Mucosa of rectum (tissue), 2 donors: Measurements from ENCODE around the gene RGS3.

Experiments
- H3K27ac ChIP-seq, 2 donors: one replicate each; pipeline ENCODE4 v1.7.0; 2013; ENCODE audit warnings: inconsistent platforms in 2 of 2, low read depth in 2 of 2, low read length in 2 of 2
- H3K27me3 ChIP-seq, 2 donors: one replicate each; pipeline ENCODE4 v1.7.0; 2013; ENCODE audit warnings: low read length in 2 of 2; ENCODE audit not compliant: control insufficient read depth in 2 of 2, insufficient read depth in 2 of 2
- H3K36me3 ChIP-seq, 2 donors: one replicate each; pipeline ENCODE4 v1.7.0; 2013; ENCODE audit warnings: low read length in 2 of 2; ENCODE audit not compliant: control insufficient read depth in 2 of 2, insufficient read depth in 2 of 2
- H3K4me1 ChIP-seq, 2 donors: one replicate each; pipeline ENCODE4 v1.7.0; 2013; ENCODE audit warnings: low read length in 2 of 2, mild to moderate bottlenecking in 1 of 2; ENCODE audit not compliant: control insufficient read depth in 2 of 2, insufficient read depth in 2 of 2
- H3K4me3 ChIP-seq, 2 donors: one replicate each; pipeline ENCODE4 v1.7.0; 2013; ENCODE audit warnings: low read length in 2 of 2
- H3K9ac ChIP-seq, 2 donors: one replicate each; pipeline ENCODE4 v1.7.0; 2013; ENCODE audit warnings: low read length in 2 of 2, low read depth in 1 of 2, mild to moderate bottlenecking in 1 of 2
- H3K9me3 ChIP-seq, 2 donors: one replicate each; pipeline ENCODE4 v1.7.0; 2013; ENCODE audit warnings: low read length in 2 of 2; ENCODE audit not compliant: control insufficient read depth in 2 of 2
- donor health status: healthy.
- donor health status: Normal muscosa, but diverticular disease.

The RGS3 gene

GRCh38 chr9:113573046-113573958 lies 109.8 kb downstream of the RGS3 start:
- no peaks in the 10 kb centered on the region for H3K36me3 ChIP-seq
- H3K9ac ChIP-seq = no peak overlapping the region
- H3K4me3 ChIP-seq = no peak overlapping the region
- no peaks in the 10 kb centered on the region for H3K27me3 ChIP-seq
- H3K4me1 ChIP-seq = peaks cover 5 to 10% of the 10 kb centered on the region in 2 donors
- H3K9me3 ChIP-seq = no peaks in the 10 kb centered on the region
- no peak overlapping the region for H3K27ac ChIP-seq

- H3K4me1 ChIP-seq = peaks cover 12 to 14% of the 10 kb centered on the region in 2 donors
- no peak overlapping the region for H3K9ac ChIP-seq
These were observed 110.4 kb downstream of the RGS3 start for GRCh38 chr9:113573959-113574352.

GRCh38 chr9:113574441-113575262 lies 111.1 kb downstream of the RGS3 start:
- Histone ChIP-seq H3K27ac (no peak overlapping the region), H3K4me3 (no peak overlapping the region), H3K27me3 (no peaks in the 10 kb centered on the region), H3K36me3 (peaks cover 0 to 1% of the 10 kb centered on the region in 2 donors), H3K9ac (no peak overlapping the region), H3K9me3 (no peaks in the 10 kb centered on the region), H3K4me1 (peaks cover 17 to 19% of the 10 kb centered on the region in 2 donors)

More at GRCh38 chr9:113573959-113574352, 110.4 kb downstream of the RGS3 start:
- Histone ChIP-seq H3K27me3 (no peaks in the 10 kb centered on the region), H3K36me3 (no peaks in the 10 kb centered on the region), H3K9me3 (no peaks in the 10 kb centered on the region), H3K27ac (no peak overlapping the region), H3K4me3 (no peak overlapping the region)

- Histone ChIP-seq H3K36me3 (peaks cover 0 to 2% of the 10 kb centered on the region in 2 donors), H3K4me3 (no peak overlapping the region), H3K9me3 (no peaks in the 10 kb centered on the region), H3K9ac (no peak overlapping the region), H3K27ac (peak overlapping the region; percentile 6 to 50), H3K4me1 (peaks cover 42 to 44% of the 10 kb centered on the region in 2 donors), H3K27me3 (no peaks in the 10 kb centered on the region)
These were observed 114.2 kb downstream of the RGS3 start for GRCh38 chr9:113577525-113578261.

GRCh38 chr9:113578279-113578865 lies 114.8 kb downstream of the RGS3 start:
- Histone ChIP-seq H3K27me3 (no peaks in the 10 kb centered on the region), H3K4me1 (peaks cover 42 to 44% of the 10 kb centered on the region in 2 donors), H3K9ac (peak overlapping the region in 1 of 2 donors; percentile 3), H3K36me3 (peaks cover under 1 to 4% of the 10 kb centered on the region in 2 donors), H3K9me3 (no peaks in the 10 kb centered on the region), H3K27ac (peak overlapping the region; percentile 6 to 77), H3K4me3 (no peak overlapping the region)

GRCh38 chr9:113578882-113579282 lies 115.4 kb downstream of the RGS3 start:
- H3K36me3 ChIP-seq = peaks cover 6 to 9% of the 10 kb centered on the region in 2 donors
- H3K27ac ChIP-seq = peak overlapping the region; percentile 46 to 77
- H3K4me1 ChIP-seq = peaks cover 42 to 44% of the 10 kb centered on the region in 2 donors
- no peaks in the 10 kb centered on the region for H3K27me3 ChIP-seq
- peak overlapping the region in 1 of 2 donors; percentile 3 for H3K9ac ChIP-seq
- H3K4me3 ChIP-seq = no peak overlapping the region
- no peaks in the 10 kb centered on the region for H3K9me3 ChIP-seq

- H3K4me3 ChIP-seq = peak overlapping the region in 1 of 2 donors; percentile 22
- no peaks in the 10 kb centered on the region for H3K27me3 ChIP-seq
- peaks cover 42 to 44% of the 10 kb centered on the region in 2 donors for H3K4me1 ChIP-seq
- H3K9me3 ChIP-seq = no peaks in the 10 kb centered on the region
- peak overlapping the region; percentile 3 to 44 for H3K9ac ChIP-seq
- peak overlapping the region; percentile 46 to 77 for H3K27ac ChIP-seq
- H3K36me3 ChIP-seq = peaks cover 12 to 15% of the 10 kb centered on the region in 2 donors
These were observed 115.9 kb downstream of the RGS3 start for GRCh38 chr9:113579283-113580040.

- Histone ChIP-seq H3K4me1 (peaks cover 42 to 44% of the 10 kb centered on the region in 2 donors), H3K4me3 (peak overlapping the region in 1 of 2 donors; percentile 22), H3K9me3 (no peaks in the 10 kb centered on the region), H3K36me3 (peaks cover 20 to 24% of the 10 kb centered on the region in 2 donors), H3K27me3 (no peaks in the 10 kb centered on the region), H3K27ac (peak overlapping the region; percentile 70 to 77), H3K9ac (peak overlapping the region; percentile 44 to 47)
These were observed 116.8 kb downstream of the RGS3 start for GRCh38 chr9:113580041-113580953.
